Effector memory CD8-positive, alpha-beta T cell (primary cell): ENCODE data around the gene CNGA4.
"Not testable (repeated sequence)": the region's sequence is repeated elsewhere in the genome, so short reads cannot be mapped to it uniquely, and the experiment has no call there.

Experiments used
- ATAC-seq: fragments of 150-1000 bp; cut with Tn5 transposase; replicated peaks from 2 replicates; pipeline ENCODE4 v1.10.0; 2021; ENCODE audit warnings: mild to moderate bottlenecking, moderate library complexity
- DNase-seq, 3 experiments: peaks; one replicate each; pipeline ENCODE4 v3.0.0; 2021
- H3K27ac Mint-ChIP-seq, 2 donors: one replicate each; pipeline ENCODE4 v1.8.0; 2022; ENCODE audit warnings: mild to moderate bottlenecking in 2 of 2, mixed read lengths in 2 of 2, moderate library complexity in 2 of 2
- H3K27me3 Mint-ChIP-seq, 2 donors: one replicate each; pipeline ENCODE4 v1.8.0; 2022; ENCODE audit warnings: mixed read lengths in 2 of 2
- H3K36me3 Mint-ChIP-seq: one replicate; pipeline ENCODE4 v1.8.0; 2022; ENCODE audit warnings: mild to moderate bottlenecking, moderate library complexity, mixed read lengths; ENCODE audit not compliant: insufficient read depth
- H3K4me1 Mint-ChIP-seq, 2 donors: one replicate each; pipeline ENCODE4 v1.8.0; 2022; ENCODE audit warnings: low read depth in 2 of 2, mixed read lengths in 2 of 2
- H3K4me3 Mint-ChIP-seq, 2 donors: one replicate each; pipeline ENCODE4 v1.8.0; 2022; ENCODE audit warnings: mild to moderate bottlenecking in 2 of 2, mixed read lengths in 2 of 2, moderate library complexity in 2 of 2
- H3K9me3 Mint-ChIP-seq, 2 donors: one replicate each; pipeline ENCODE4 v1.8.0; 2022; ENCODE audit warnings: mixed read lengths in 2 of 2

Gene CNGA4

GRCh38 chr11:6233984-6234386 lies 4.9 kb upstream of the CNGA4 start:
- no peak for DNase-seq
- no peaks in the 10 kb centered on the region for H3K9me3 Mint-ChIP-seq
- H3K4me3 Mint-ChIP-seq, result peak overlapping the region; percentile 86 to 89
- H3K27ac Mint-ChIP-seq, result peak overlapping the region; percentile 91 to 94
- peaks cover 12% of the 10 kb centered on the region for H3K36me3 Mint-ChIP-seq
- no peak for ATAC-seq
- H3K4me1 Mint-ChIP-seq, result peaks cover 38 to 56% of the 10 kb centered on the region in 2 donors
- no peaks in the 10 kb centered on the region for H3K27me3 Mint-ChIP-seq

GRCh38 chr11:6234387-6235107 lies 4.3 kb upstream of the CNGA4 start, which contains the start of gene FHIP1B:
Gene FHIP1B, minus strand, starts transcription at chr11:6234636. Its CDS starts 10,120 bp downstream, at chr11:6224516.
- ATAC-seq, result peak; percentile 86

GRCh38 chr11:6237266-6237665 lies 1.6 kb upstream of the CNGA4 start:
- H3K27me3 Mint-ChIP-seq, result peaks cover 0 to 14% of the 10 kb centered on the region in 2 donors
- DNase-seq, result no peak

More at GRCh38 chr11:6234387-6235107, 4.3 kb upstream of the CNGA4 start, which contains the start of gene FHIP1B:
- H3K36me3 Mint-ChIP-seq, result peaks cover 12% of the 10 kb centered on the region
- peak within 1 kb of the TSS; percentile 91 to 94 for H3K27ac Mint-ChIP-seq
- DNase-seq, result peak; percentile 99
- peaks cover 32 to 51% of the 10 kb centered on the region in 2 donors for H3K4me1 Mint-ChIP-seq
- no peaks in the 10 kb centered on the region for H3K9me3 Mint-ChIP-seq
- no peaks in the 10 kb centered on the region for H3K27me3 Mint-ChIP-seq
- H3K4me3 Mint-ChIP-seq, result peak within 1 kb of the TSS; percentile 86 to 89

GRCh38 chr11:6237761-6238302 lies 1.1 kb upstream of the CNGA4 start:
- Mint-ChIP-seq H3K27ac (no peak overlapping the region), H3K4me3 (no peak overlapping the region), H3K9me3 (no peaks in the 10 kb centered on the region), H3K36me3 (peaks cover 12% of the 10 kb centered on the region), H3K27me3 (peaks cover 0 to 16% of the 10 kb centered on the region in 2 donors), H3K4me1 (peaks cover 15 to 22% of the 10 kb centered on the region in 2 donors)
- ATAC-seq (no peak), DNase-seq (no peak)

More at GRCh38 chr11:6237266-6237665, 1.6 kb upstream of the CNGA4 start:
- H3K9me3 Mint-ChIP-seq, result no peaks in the 10 kb centered on the region
- H3K27ac Mint-ChIP-seq, result no peak overlapping the region
- ATAC-seq, result no peak
- H3K4me1 Mint-ChIP-seq, result peaks cover 16 to 27% of the 10 kb centered on the region in 2 donors
- peaks cover 12% of the 10 kb centered on the region for H3K36me3 Mint-ChIP-seq
- H3K4me3 Mint-ChIP-seq, result no peak overlapping the region

- Mint-ChIP-seq H3K9me3 (no peaks in the 10 kb centered on the region), H3K27me3 (peaks cover 9 to 29% of the 10 kb centered on the region in 2 donors), H3K27ac (no peak overlapping the region), H3K4me3 (no peak overlapping the region), H3K36me3 (peaks cover 8% of the 10 kb centered on the region), H3K4me1 (peaks cover 3 to 4% of the 10 kb centered on the region in 2 donors)
- DNase-seq (no peak), ATAC-seq (no peak)
These were observed 1.2 kb downstream of the CNGA4 start for GRCh38 chr11:6240139-6240538.

- H3K4me3 Mint-ChIP-seq, result no peak overlapping the region
- no peaks in the 10 kb centered on the region for H3K9me3 Mint-ChIP-seq
- H3K36me3 Mint-ChIP-seq, result peaks cover 2% of the 10 kb centered on the region
- DNase-seq, result no peak
- no peak for ATAC-seq
- H3K27ac Mint-ChIP-seq, result no peak overlapping the region
- peaks cover 9 to 29% of the 10 kb centered on the region in 2 donors for H3K27me3 Mint-ChIP-seq
- H3K4me1 Mint-ChIP-seq, result no peaks in the 10 kb centered on the region
These were observed 1.9 kb downstream of the CNGA4 start for GRCh38 chr11:6240781-6241180.

- H3K36me3 Mint-ChIP-seq, result no peaks in the 10 kb centered on the region
- no peak overlapping the region for H3K4me3 Mint-ChIP-seq
- H3K9me3 Mint-ChIP-seq, result no peaks in the 10 kb centered on the region
- peaks cover 9 to 29% of the 10 kb centered on the region in 2 donors for H3K27me3 Mint-ChIP-seq
- no peaks in the 10 kb centered on the region for H3K4me1 Mint-ChIP-seq
- H3K27ac Mint-ChIP-seq, result no peak overlapping the region
- no peak for ATAC-seq
- DNase-seq, result no peak
These were observed 2.4 kb downstream of the CNGA4 start for GRCh38 chr11:6241316-6241715.

- Mint-ChIP-seq H3K4me3 (no peak overlapping the region), H3K27me3 (peaks cover 9 to 23% of the 10 kb centered on the region in 2 donors), H3K36me3 (no peaks in the 10 kb centered on the region), H3K4me1 (no peaks in the 10 kb centered on the region), H3K9me3 (no peaks in the 10 kb centered on the region), H3K27ac (no peak overlapping the region)
- no peak for DNase-seq
- no peak for ATAC-seq
These were observed 6.6 kb downstream of the CNGA4 start for GRCh38 chr11:6245536-6245935.

GRCh38 chr11:6248248-6248647 lies 9.4 kb downstream of the CNGA4 start:
- H3K4me3 Mint-ChIP-seq, result no peak overlapping the region
- no peak overlapping the region for H3K27ac Mint-ChIP-seq
- H3K27me3 Mint-ChIP-seq, result peaks cover 6 to 8% of the 10 kb centered on the region in 2 donors
- no peaks in the 10 kb centered on the region for H3K9me3 Mint-ChIP-seq
- ATAC-seq (no peak), DNase-seq (no peak)
- no peaks in the 10 kb centered on the region for H3K36me3 Mint-ChIP-seq
- no peaks in the 10 kb centered on the region for H3K4me1 Mint-ChIP-seq

GRCh38 chr11:6248897-6249296 lies 10.0 kb downstream of the CNGA4 start:
- H3K36me3 Mint-ChIP-seq, H3K27me3 Mint-ChIP-seq, H3K9me3 Mint-ChIP-seq, H3K4me3 Mint-ChIP-seq, H3K27ac Mint-ChIP-seq, ATAC-seq, H3K4me1 Mint-ChIP-seq, DNase-seq: not testable (repeated sequence)

GRCh38 chr11:6249770-6250555 lies 11.1 kb downstream of the CNGA4 start:
- H3K9me3 Mint-ChIP-seq, result no peaks in the 10 kb centered on the region
- H3K4me3 Mint-ChIP-seq, result no peak overlapping the region
- no peaks in the 10 kb centered on the region for H3K27me3 Mint-ChIP-seq
- H3K4me1 Mint-ChIP-seq, result no peaks in the 10 kb centered on the region
- DNase-seq, result no peak
- no peak overlapping the region for H3K27ac Mint-ChIP-seq
- ATAC-seq, result no peak
- H3K36me3 Mint-ChIP-seq, result no peaks in the 10 kb centered on the region

- Mint-ChIP-seq H3K4me1 (no peaks in the 10 kb centered on the region), H3K9me3 (no peaks in the 10 kb centered on the region), H3K27me3 (no peaks in the 10 kb centered on the region), H3K36me3 (no peaks in the 10 kb centered on the region), H3K4me3 (no peak overlapping the region), H3K27ac (no peak overlapping the region)
- ATAC-seq (peak; percentile 81), DNase-seq (peak in 2 of 3 experiments; percentile 24 to 47)
These were observed 12.3 kb downstream of the CNGA4 start for GRCh38 chr11:6251120-6251733.

- Mint-ChIP-seq H3K4me3 (no peak overlapping the region), H3K27ac (no peak overlapping the region), H3K9me3 (no peaks in the 10 kb centered on the region), H3K36me3 (no peaks in the 10 kb centered on the region), H3K27me3 (no peaks in the 10 kb centered on the region), H3K4me1 (no peaks in the 10 kb centered on the region)
- no peak for ATAC-seq
- no peak for DNase-seq
These were observed 13.1 kb downstream of the CNGA4 start for GRCh38 chr11:6251990-6252473.
